Esophagus muscularis mucosa (tissue), 4 donors: ENCODE data around the gene GP1BA. TPM values are rescaled to one million over a fixed set of nuclear protein-coding genes. Genes with fewer than 3 reads are reported as not detected.

Experiments
- DNase-seq: peaks from one replicate; pipeline ENCODE4 v3.0.0-alpha.2; 2017; ENCODE audit errors: extremely low spot score
- H3K27ac ChIP-seq, 4 donors: fragments of 200-600 bp; sonication (generic); replicated peaks in 1 of 4; 1 replicate in 3 of 4; 2 replicates in 1 of 4; pipeline ENCODE4 v1.5.1; 2016 to 2019; ENCODE audit warnings: mild to moderate bottlenecking in 1 of 4
- H3K27me3 ChIP-seq, 4 donors: fragments of 200-600 bp; sonication (generic); one replicate each; pipeline versions ENCODE4 v1.5.1 to v1.6.0; 2016 to 2019
- H3K36me3 ChIP-seq, 4 donors: fragments of 200-600 bp; sonication (generic); one replicate each; pipeline ENCODE4 v1.5.1; 2016 to 2019
- H3K4me1 ChIP-seq, 4 donors: fragments of 200-600 bp; sonication (generic); one replicate each; pipeline ENCODE4 v1.5.1; 2016 to 2019
- H3K4me3 ChIP-seq, 4 donors: fragments of 200-600 bp; sonication (generic); 1 replicate in 2 of 4; 2 replicates in 2 of 4; pipeline ENCODE4 v1.5.1; 2016 to 2019; ENCODE audit warnings: mild to moderate bottlenecking in 4 of 4, moderate library complexity in 1 of 4
- H3K9me3 ChIP-seq, 4 donors: fragments of 200-600 bp; sonication (generic); 1 replicate in 3 of 4; 2 replicates in 1 of 4; pipeline ENCODE4 v1.5.1; 2016 to 2019
- EP300 ChIP-seq: sonication (generic); formaldehyde crosslinking; IDR thresholded peaks from one replicate; pipeline ENCODE4 v1.6.1; 2017; ENCODE audit warnings: antibody characterized with exemption
- POLR2A ChIP-seq: fragments of 450-650 bp; IDR thresholded peaks from one replicate; pipeline ENCODE4 v1.6.1; 2017; ENCODE audit warnings: antibody characterized with exemption, moderate library complexity, mild to moderate bottlenecking, low read depth
- POLR2AphosphoS5 ChIP-seq, 2 donors: sonication (generic); formaldehyde crosslinking; IDR thresholded peaks; one replicate each; pipeline ENCODE4 v1.6.1; 2017; ENCODE audit warnings: antibody characterized with exemption in 2 of 2
- WGBS: methylation state at CpG from one replicate; pipeline ENCODE4 v1.1.5; 2018; 5-methylcytosine and 5-hydroxymethylcytosine counted together
- intact Hi-C: fragments of 100-400 bp; cut with DNase I; formaldehyde crosslinking; loops from one replicate; pipeline ENCODE4 v1.15.1; 2023
- total RNA-seq, 4 donors: library from RNA; depleted of rRNA; stranded (reverse); fragments of >200 nt; gene quantifications; one replicate each; pipeline versions ENCODE4 v1.1.0 to v1.2.1, GENCODE V29; 2016
- TF ChIP-seq, protein P1 (sequence below), 3 experiments: fragments of 200-600 bp in 2 of 3; fragments of 450-650 bp in 1 of 3; sonication (generic) in 2 of 3; IDR thresholded peaks; one replicate each; pipeline ENCODE4 v1.5.1; 2017 to 2019; ENCODE audit warnings: antibody characterized with exemption in 3 of 3, mild to moderate bottlenecking in 2 of 3, moderate library complexity in 1 of 3

GP1BA gene
- total RNA-seq, 4 donors from 2014 or later: 0.33 TPM; not detected in 3

DNA sequence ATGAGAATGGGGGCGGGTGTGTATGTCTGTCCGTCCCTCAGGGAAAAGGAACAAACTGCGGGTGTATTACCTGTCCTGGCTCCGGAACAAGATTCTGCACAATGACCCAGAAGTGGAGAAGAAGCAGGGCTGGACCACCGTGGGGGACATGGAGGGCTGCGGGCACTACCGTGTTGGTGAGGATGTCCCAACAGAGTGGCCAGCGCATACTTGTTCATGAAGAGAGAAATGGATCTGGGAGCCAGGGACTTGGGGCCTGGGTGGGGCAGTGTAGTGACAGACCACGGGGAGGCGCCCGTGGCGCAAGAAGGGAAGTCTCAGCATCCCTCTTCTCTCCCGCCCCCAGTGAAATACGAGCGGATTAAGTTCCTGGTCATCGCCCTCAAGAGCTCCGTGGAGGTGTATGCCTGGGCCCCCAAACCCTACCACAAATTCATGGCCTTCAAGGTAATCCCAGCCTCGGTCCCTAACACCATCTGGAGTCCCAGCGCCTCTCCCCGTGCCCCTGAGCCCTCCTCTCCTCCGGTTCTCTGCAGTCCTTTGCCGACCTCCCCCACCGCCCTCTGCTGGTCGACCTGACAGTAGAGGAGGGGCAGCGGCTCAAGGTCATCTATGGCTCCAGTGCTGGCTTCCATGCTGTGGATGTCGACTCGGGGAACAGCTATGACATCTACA, 36.3 kb upstream of the GP1BA start:
- DNase-seq: no peak
- H3K36me3 ChIP-seq: peaks cover 58 to 69% (median 66%) of the 10 kb centered on the region in 4 donors

DNA sequence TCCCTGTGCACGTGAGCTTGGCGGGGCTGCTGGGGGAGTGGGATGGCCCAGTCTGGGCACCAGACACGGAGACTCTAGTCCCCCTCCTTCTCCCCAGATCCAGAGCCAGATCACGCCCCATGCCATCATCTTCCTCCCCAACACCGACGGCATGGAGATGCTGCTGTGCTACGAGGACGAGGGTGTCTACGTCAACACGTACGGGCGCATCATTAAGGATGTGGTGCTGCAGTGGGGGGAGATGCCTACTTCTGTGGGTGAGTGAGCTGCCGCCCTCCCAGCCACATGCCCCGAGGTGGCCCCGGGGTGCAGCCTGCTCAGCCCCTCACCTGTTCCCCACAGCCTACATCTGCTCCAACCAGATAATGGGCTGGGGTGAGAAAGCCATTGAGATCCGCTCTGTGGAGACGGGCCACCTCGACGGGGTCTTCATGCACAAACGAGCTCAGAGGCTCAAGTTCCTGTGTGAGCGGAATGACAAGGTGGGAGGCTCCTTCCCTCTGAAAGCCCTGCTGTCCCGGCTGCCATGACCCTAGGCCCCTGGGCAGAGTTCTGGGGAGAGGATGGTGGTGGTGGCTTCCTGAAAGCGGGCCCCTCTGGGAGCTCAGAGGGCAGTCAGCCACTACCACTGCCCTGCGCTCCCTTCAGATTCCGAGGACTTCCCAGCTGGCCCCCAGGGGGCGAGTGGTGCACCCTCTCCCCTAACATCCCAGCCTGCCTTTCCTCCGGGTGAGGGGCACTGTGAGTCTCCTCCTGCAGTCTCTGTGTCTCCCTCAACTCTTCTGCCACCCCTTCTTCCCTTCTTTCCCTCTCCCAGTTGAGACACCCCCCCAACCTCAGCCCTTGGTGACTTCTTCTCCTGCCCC, 35.5 kb upstream of the GP1BA start:
- intact Hi-C loops: no loop called here
- TF ChIP-seq POLR2AphosphoS5 (IDR thresholded peaks at IDR 0.05): no peak
- no peak for TF ChIP-seq POLR2A
- TF ChIP-seq, protein P1, sequence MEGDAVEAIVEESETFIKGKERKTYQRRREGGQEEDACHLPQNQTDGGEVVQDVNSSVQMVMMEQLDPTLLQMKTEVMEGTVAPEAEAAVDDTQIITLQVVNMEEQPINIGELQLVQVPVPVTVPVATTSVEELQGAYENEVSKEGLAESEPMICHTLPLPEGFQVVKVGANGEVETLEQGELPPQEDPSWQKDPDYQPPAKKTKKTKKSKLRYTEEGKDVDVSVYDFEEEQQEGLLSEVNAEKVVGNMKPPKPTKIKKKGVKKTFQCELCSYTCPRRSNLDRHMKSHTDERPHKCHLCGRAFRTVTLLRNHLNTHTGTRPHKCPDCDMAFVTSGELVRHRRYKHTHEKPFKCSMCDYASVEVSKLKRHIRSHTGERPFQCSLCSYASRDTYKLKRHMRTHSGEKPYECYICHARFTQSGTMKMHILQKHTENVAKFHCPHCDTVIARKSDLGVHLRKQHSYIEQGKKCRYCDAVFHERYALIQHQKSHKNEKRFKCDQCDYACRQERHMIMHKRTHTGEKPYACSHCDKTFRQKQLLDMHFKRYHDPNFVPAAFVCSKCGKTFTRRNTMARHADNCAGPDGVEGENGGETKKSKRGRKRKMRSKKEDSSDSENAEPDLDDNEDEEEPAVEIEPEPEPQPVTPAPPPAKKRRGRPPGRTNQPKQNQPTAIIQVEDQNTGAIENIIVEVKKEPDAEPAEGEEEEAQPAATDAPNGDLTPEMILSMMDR (IDR thresholded peaks at IDR 0.05): no peak
- no peak for TF ChIP-seq EP300
- DNase-seq: no peak
- Histone ChIP-seq H3K36me3 (peaks cover 52 to 62% (median 58%) of the 10 kb centered on the region in 4 donors), H3K9me3 (no peaks in the 10 kb centered on the region), H3K27me3 (peaks cover 0 to 30% (median 23%) of the 10 kb centered on the region in 4 donors), H3K4me3 (no peak overlapping the region), H3K27ac (no peak overlapping the region), H3K4me1 (peaks cover 10 to 29% (median 28%) of the 10 kb centered on the region in 4 donors)
- 89% methylated on average over 23 of the region's 27 CpGs for WGBS

More for the DNA sequence above, 36.3 kb upstream of the GP1BA start:
- intact Hi-C loops: no loop called here
- TF ChIP-seq POLR2AphosphoS5 (IDR thresholded peaks at IDR 0.05): no peak
- no peak for TF ChIP-seq POLR2A
- TF ChIP-seq, protein P1 (IDR thresholded peaks at IDR 0.05): no peak
- TF ChIP-seq EP300: no peak
- Histone ChIP-seq H3K27ac (no peak overlapping the region), H3K4me3 (no peak overlapping the region), H3K27me3 (peaks cover 0 to 22% (median 21%) of the 10 kb centered on the region in 4 donors), H3K9me3 (no peaks in the 10 kb centered on the region), H3K4me1 (peaks cover 8 to 25% (median 23%) of the 10 kb centered on the region in 4 donors)
- WGBS: 68% methylated on average over 17 of the region's 27 CpGs

- no peak for DNase-seq
- no peaks in the 10 kb centered on the region for H3K9me3 ChIP-seq
- WGBS: 81% methylated on average over 8 of the region's 10 CpGs
- TF ChIP-seq, protein P1 (IDR thresholded peaks at IDR 0.05): no peak
- TF ChIP-seq POLR2AphosphoS5 (IDR thresholded peaks at IDR 0.05): no peak
- TF ChIP-seq POLR2A: no peak
- no peak for TF ChIP-seq EP300
- peaks cover 46 to 55% (median 52%) of the 10 kb centered on the region in 4 donors for H3K36me3 ChIP-seq
- no peak overlapping the region for H3K4me3 ChIP-seq
- peaks cover 10 to 35% (median 28%) of the 10 kb centered on the region in 4 donors for H3K4me1 ChIP-seq
- H3K27me3 ChIP-seq: peaks cover 0 to 35% (median 23%) of the 10 kb centered on the region in 4 donors
- intact Hi-C loops: no loop called here
- no peak overlapping the region for H3K27ac ChIP-seq
These were observed 34.8 kb upstream of the GP1BA start for GRCh38 chr17:4897198-4897687.

DNA sequence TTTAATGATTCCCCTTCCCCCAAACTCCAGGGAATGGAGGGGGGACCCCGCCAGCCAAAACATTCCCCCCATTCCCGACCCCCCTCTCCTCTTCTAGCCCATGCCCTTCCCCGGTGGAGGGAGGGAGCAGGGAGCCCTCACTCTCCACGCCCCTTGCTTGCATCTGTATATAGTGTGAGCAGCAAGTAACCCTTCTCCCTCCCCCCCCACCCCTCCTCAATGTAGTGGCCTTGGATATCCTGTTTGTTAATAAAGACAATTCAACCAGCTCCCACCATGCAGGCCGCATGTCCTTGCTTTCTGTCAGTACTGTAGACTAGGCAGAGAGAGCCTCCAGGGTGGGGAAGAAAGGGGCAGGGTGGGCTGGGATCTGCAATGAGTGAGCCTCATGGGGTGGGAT, 34.3 kb upstream of the GP1BA start:
- H3K27me3 ChIP-seq: peaks cover 0 to 35% (median 23%) of the 10 kb centered on the region in 4 donors
- H3K36me3 ChIP-seq: peaks cover 41 to 49% (median 46%) of the 10 kb centered on the region in 4 donors
- no peak overlapping the region for H3K27ac ChIP-seq
- TF ChIP-seq POLR2AphosphoS5 (IDR thresholded peaks at IDR 0.05): no peak
- TF ChIP-seq, protein P1 (IDR thresholded peaks at IDR 0.05): no peak
- no peak for TF ChIP-seq POLR2A
- no peak for TF ChIP-seq EP300
- no peak for DNase-seq
- H3K4me3 ChIP-seq: no peak overlapping the region
- H3K9me3 ChIP-seq: no peaks in the 10 kb centered on the region
- 82% methylated on average over 5 of the region's 5 CpGs for WGBS
- H3K4me1 ChIP-seq: peaks cover 10 to 37% (median 29%) of the 10 kb centered on the region in 4 donors
- intact Hi-C loops: no loop called here
